Raji (cell line): ENCODE measurements around the gene GSTA4.

Experiments used
- POLR2A ChIP-seq: IDR thresholded peaks from 2 replicates; pipeline ENCODE4 v1.6.1; 2011; ENCODE audit warnings: low read depth, low read length, control low read depth; ENCODE audit not compliant: insufficient read depth

Gene GSTA4

GRCh38 chr6:52994031-52994838 lies 849 bp downstream of the GSTA4 start:
- no peak for TF ChIP-seq POLR2A

- no peak for TF ChIP-seq POLR2A
Measured at GRCh38 chr6:52992980-52993920, 1.8 kb downstream of the GSTA4 start.

- no peak for TF ChIP-seq POLR2A
Measured at GRCh38 chr6:52990342-52990741, 4.7 kb downstream of the GSTA4 start.

- no peak for TF ChIP-seq POLR2A
Measured at GRCh38 chr6:52985228-52985627, 9.9 kb downstream of the GSTA4 start.

GRCh38 chr6:52984247-52984646 lies 10.8 kb downstream of the GSTA4 start:
- no peak for TF ChIP-seq POLR2A

GRCh38 chr6:52983159-52983848 lies 11.8 kb downstream of the GSTA4 start:
- no peak for TF ChIP-seq POLR2A

- no peak for TF ChIP-seq POLR2A
Measured at GRCh38 chr6:52982680-52983079, 12.4 kb downstream of the GSTA4 start.

GRCh38 chr6:52981222-52981900 lies 13.7 kb downstream of the GSTA4 start:
- TF ChIP-seq POLR2A = no peak

GRCh38 chr6:52976591-52977035 lies 18.5 kb downstream of the GSTA4 start:
- TF ChIP-seq POLR2A = no peak

- TF ChIP-seq POLR2A = no peak
Measured at GRCh38 chr6:52976149-52976548, 18.9 kb downstream of the GSTA4 start.

GRCh38 chr6:52975580-52975979 lies 19.5 kb downstream of the GSTA4 start:
- no peak for TF ChIP-seq POLR2A

- TF ChIP-seq POLR2A = no peak
Measured at GRCh38 chr6:52972989-52973388, 22.1 kb downstream of the GSTA4 start.

GRCh38 chr6:52969359-52969758 lies 25.7 kb downstream of the GSTA4 start:
- no peak for TF ChIP-seq POLR2A

- no peak for TF ChIP-seq POLR2A
Measured at GRCh38 chr6:52966101-52966500, 29.0 kb downstream of the GSTA4 start.

GRCh38 chr6:52965380-52965779 lies 29.7 kb downstream of the GSTA4 start:
- no peak for TF ChIP-seq POLR2A
